ENCODE results near the gene OBSCN.

The OBSCN gene

GRCh38 chr1:228364706-228365213 lies 156.9 kb downstream of the OBSCN start:
- Histone ChIP-seq H3K4me2 (ENCODE audit: low read length) (no peak overlapping the region), H3K79me2 (ENCODE audit: insufficient read depth, low read length) (no peaks in the 10 kb centered on the region), H3K27me3 (ENCODE audit: insufficient read depth, low read length) (no peaks in the 10 kb centered on the region; the same call in 1 of the 2 replicates), H3F3A (ENCODE audit: insufficient read depth, low read length) (no peaks in the 10 kb centered on the region), H3K27ac (ENCODE audit: low read depth, low read length, poor library complexity, severe bottlenecking) (no peak overlapping the region), H2AFZ (ENCODE audit: low read length) (no peak overlapping the region), H3K36me3 (ENCODE audit: insufficient read depth, low read length) (no peaks in the 10 kb centered on the region), H4K20me1 (ENCODE audit: insufficient read depth, low read length) (no peaks in the 10 kb centered on the region), H3K9ac (ENCODE audit: low read length) (no peak overlapping the region), H3K9me2 (ENCODE audit: low read depth, low read length) (no peaks in the 10 kb centered on the region), H3K4me1 (ENCODE audit: insufficient read depth, low read length, severe bottlenecking) (no peaks in the 10 kb centered on the region), H3K4me3 (ENCODE audit: low read depth, low read length, poor library complexity, severe bottlenecking) (no peak overlapping the region), H3K9me3 (ENCODE audit: low read length) (no peaks in the 10 kb centered on the region)
- no peak for TF ChIP-seq EZH2 (IDR thresholded peaks at IDR 0.05; ENCODE audit: borderline replicate concordance, low read length)
- no peak for TF ChIP-seq CTCF (IDR thresholded peaks at IDR 0.05; ENCODE audit: low read length)

GRCh38 chr1:228365271-228366061 lies 157.6 kb downstream of the OBSCN start:
- Histone ChIP-seq H3K9me3 (ENCODE audit: low read length) (no peaks in the 10 kb centered on the region), H3K36me3 (ENCODE audit: insufficient read depth, low read length) (no peaks in the 10 kb centered on the region), H4K20me1 (ENCODE audit: insufficient read depth, low read length) (no peaks in the 10 kb centered on the region), H3K79me2 (ENCODE audit: insufficient read depth, low read length) (no peaks in the 10 kb centered on the region), H3K27ac (ENCODE audit: low read depth, low read length, poor library complexity, severe bottlenecking) (no peak overlapping the region), H3K4me2 (ENCODE audit: low read length) (no peak overlapping the region), H3K9ac (ENCODE audit: low read length) (no peak overlapping the region), H3F3A (ENCODE audit: insufficient read depth, low read length) (no peaks in the 10 kb centered on the region), H2AFZ (ENCODE audit: low read length) (no peak overlapping the region), H3K4me3 (ENCODE audit: low read depth, low read length, poor library complexity, severe bottlenecking) (no peak overlapping the region), H3K9me2 (ENCODE audit: low read depth, low read length) (no peaks in the 10 kb centered on the region), H3K27me3 (ENCODE audit: insufficient read depth, low read length) (no peaks in the 10 kb centered on the region; the same call in 1 of the 2 replicates), H3K4me1 (ENCODE audit: insufficient read depth, low read length, severe bottlenecking) (no peaks in the 10 kb centered on the region)
- TF ChIP-seq EZH2 (IDR thresholded peaks at IDR 0.05; ENCODE audit: borderline replicate concordance, low read length) (no peak), CTCF (IDR thresholded peaks at IDR 0.05; ENCODE audit: low read length) (no peak)

GRCh38 chr1:228366062-228366865 lies 158.4 kb downstream of the OBSCN start:
- TF ChIP-seq EZH2 (IDR thresholded peaks at IDR 0.05; ENCODE audit: borderline replicate concordance, low read length) (no peak), CTCF (IDR thresholded peaks at IDR 0.05; ENCODE audit: low read length) (no peak)
- Histone ChIP-seq H3F3A (ENCODE audit: insufficient read depth, low read length) (no peaks in the 10 kb centered on the region), H3K9me2 (ENCODE audit: low read depth, low read length) (no peaks in the 10 kb centered on the region), H3K27ac (ENCODE audit: low read depth, low read length, poor library complexity, severe bottlenecking) (no peak overlapping the region), H3K79me2 (ENCODE audit: insufficient read depth, low read length) (no peaks in the 10 kb centered on the region), H3K4me1 (ENCODE audit: insufficient read depth, low read length, severe bottlenecking) (no peaks in the 10 kb centered on the region), H2AFZ (ENCODE audit: low read length) (no peak overlapping the region), H3K27me3 (ENCODE audit: insufficient read depth, low read length) (no peaks in the 10 kb centered on the region; the same call in 1 of the 2 replicates), H3K9ac (ENCODE audit: low read length) (no peak overlapping the region), H4K20me1 (ENCODE audit: insufficient read depth, low read length) (no peaks in the 10 kb centered on the region), H3K36me3 (ENCODE audit: insufficient read depth, low read length) (no peaks in the 10 kb centered on the region), H3K4me2 (ENCODE audit: low read length) (no peak overlapping the region), H3K9me3 (ENCODE audit: low read length) (no peaks in the 10 kb centered on the region), H3K4me3 (ENCODE audit: low read depth, low read length, poor library complexity, severe bottlenecking) (no peak overlapping the region)
